GM23338 (cell line): ENCODE data around the gene COPZ2. TPM values are rescaled to one million over a fixed set of nuclear protein-coding genes. Genes with fewer than 3 reads are reported as not detected.

ENCODE experiments used
- CREB1 ChIP-seq: fragments of 250-450 bp; sonication (Bioruptor Pico); IDR thresholded peaks from 2 replicates; pipeline ENCODE4 v1.5.0; 2020; ENCODE audit warnings: low read depth, mild to moderate bottlenecking, moderate library complexity
- CTCF ChIP-seq, 2 experiments: fragments of 200-600 bp in 1 of 2; sonication (generic) in 1 of 2; conservative IDR thresholded peaks; 2 replicates each; pipeline versions ENCODE4 v1.5.1 to v1.6.1; 2016 to 2017; ENCODE audit warnings: antibody characterized with exemption in 2 of 2, low read depth in 2 of 2, mild to moderate bottlenecking in 2 of 2, moderate library complexity in 1 of 2
- ETS1 ChIP-seq: IDR thresholded peaks from 2 replicates; pipeline ENCODE4 v1.6.1; 2016; ENCODE audit warnings: antibody characterized with exemption
- EZH2phosphoT487 ChIP-seq: fragments of 200-600 bp; sonication (generic); IDR thresholded peaks from one replicate; pipeline ENCODE4 v1.8.1; 2018; ENCODE audit warnings: antibody characterized with exemption; ENCODE audit not compliant: unreplicated experiment
- JUNB ChIP-seq: IDR thresholded peaks from one replicate; pipeline ENCODE4 v1.6.1; 2016; ENCODE audit warnings: antibody characterized with exemption; ENCODE audit not compliant: unreplicated experiment
- NANOG ChIP-seq: IDR thresholded peaks from 2 replicates; pipeline ENCODE4 v1.6.1; 2016; ENCODE audit warnings: antibody characterized with exemption, borderline replicate concordance
- STAT1 ChIP-seq: IDR thresholded peaks from one replicate; pipeline ENCODE4 v1.6.1; 2016; ENCODE audit warnings: antibody characterized with exemption; ENCODE audit not compliant: unreplicated experiment
- ZNF331 ChIP-seq: fragments of 250-450 bp; sonication (Bioruptor Pico); IDR thresholded peaks from 2 replicates; pipeline ENCODE4 v1.5.0; 2020; ENCODE audit warnings: low read depth, mild to moderate bottlenecking, moderate library complexity
- ZNF462 ChIP-seq: fragments of 250-450 bp; sonication (Bioruptor Pico); IDR thresholded peaks from 2 replicates; pipeline ENCODE4 v1.5.0; 2020; ENCODE audit warnings: mild to moderate bottlenecking, moderate library complexity
- polyA plus RNA-seq: library from polyadenylated mRNA; unstranded; fragments of >200 nt; fragmentation: Nextera tagmentation; extraction: Ambion mirVana; gene quantifications from 2 replicates; pipeline ENCODE4 v1.2.1, GENCODE V29; 2016
- total RNA-seq: library from RNA; depleted of rRNA; stranded (reverse); fragments of >200 nt; shearing (Covaris generic); gene quantifications from 2 replicates; pipeline ENCODE4 v1.2.3, GENCODE V29; 2014

COPZ2 gene
- total and polyA plus RNA-seq, 2 experiments from 2014 or later, result not detected

GRCh38 chr17:48028736-48029135 is 8.9 kb downstream of the COPZ2 start (continued):
- no peak for TF ChIP-seq ZNF462 (CRISPR knock-in tag)
- TF ChIP-seq CREB1 (CRISPR knock-in tag), result no peak
- no peak for TF ChIP-seq EZH2phosphoT487
- no peak for TF ChIP-seq STAT1
- no peak for TF ChIP-seq JUNB
- TF ChIP-seq NANOG, result no peak
- TF ChIP-seq ZNF331, result no peak
- no peak for TF ChIP-seq ETS1
- no peak for TF ChIP-seq CTCF (conservative IDR thresholded peaks at IDR 0.05; ENCODE audit: low read depth in 2 of 2)
